ENCODE measurements around the gene NYNRIN.

NYNRIN gene

DNA sequence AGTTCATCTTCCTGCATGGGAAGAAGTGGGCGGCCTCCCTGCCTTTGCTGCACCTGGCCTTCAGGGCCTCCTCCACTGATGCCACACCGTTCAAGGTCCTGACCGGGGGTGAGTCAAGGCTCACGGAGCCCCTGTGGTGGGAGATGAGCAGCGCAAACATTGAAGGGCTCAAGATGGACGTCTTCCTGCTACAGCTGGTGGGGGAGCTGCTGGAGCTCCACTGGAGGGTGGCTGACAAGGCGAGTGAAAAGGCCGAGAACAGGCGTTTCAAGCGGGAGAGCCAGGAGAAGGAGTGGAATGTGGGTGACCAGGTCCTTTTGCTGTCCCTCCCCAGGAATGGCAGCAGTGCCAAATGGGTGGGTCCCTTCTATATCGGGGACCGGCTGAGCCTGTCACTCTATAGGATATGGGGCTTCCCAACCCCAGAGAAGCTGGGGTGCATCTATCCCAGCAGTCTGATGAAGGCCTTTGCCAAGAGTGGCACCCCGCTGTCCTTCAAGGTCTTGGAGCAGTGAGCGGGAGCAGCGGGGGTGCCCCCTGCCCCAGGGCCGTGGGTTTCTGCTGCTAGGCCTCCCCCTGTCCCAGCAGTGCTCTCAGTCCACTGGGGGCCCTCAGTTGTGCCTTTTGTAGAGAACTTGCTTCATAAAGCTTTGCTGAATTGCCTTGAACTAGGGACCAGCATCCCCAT, 18.3 kb downstream of the NYNRIN start:
- DNase-seq = no peak

DNA sequence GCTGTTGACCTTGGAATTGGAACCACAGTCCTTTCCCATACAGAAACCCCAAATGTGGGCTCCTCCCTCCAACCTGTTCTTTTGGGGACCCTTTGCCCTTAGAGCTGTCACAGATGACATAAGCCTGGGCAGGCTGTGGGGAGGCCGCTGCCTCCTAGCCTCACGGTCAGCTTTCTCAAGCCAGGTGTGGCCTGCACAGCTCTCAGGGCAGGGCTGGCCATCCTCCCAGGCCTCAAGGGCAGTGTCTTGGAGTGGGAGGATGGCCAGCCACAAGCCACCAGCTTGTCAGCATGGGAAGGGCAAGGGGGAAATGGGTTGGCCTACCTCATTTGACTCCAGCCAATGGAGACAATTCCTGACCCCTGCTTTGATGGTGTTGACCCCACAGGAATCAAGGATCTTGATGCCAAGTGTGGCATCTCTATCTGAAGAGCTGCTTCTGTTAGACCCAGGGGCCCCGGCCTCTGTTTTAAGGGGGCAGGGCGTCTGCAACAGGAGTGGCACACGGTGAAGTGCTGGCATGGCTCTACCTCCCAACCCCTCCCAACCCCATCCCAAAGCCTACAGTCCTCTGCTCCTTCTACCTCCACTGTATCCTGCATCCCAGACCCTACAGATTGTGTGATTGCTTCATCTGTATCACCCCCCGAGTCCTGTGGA, 19.2 kb downstream of the NYNRIN start:
- no peak for DNase-seq

GRCh38 chr14:24418492-24418873, 19.7 kb downstream of the NYNRIN start:
- DNase-seq = no peak

DNA sequence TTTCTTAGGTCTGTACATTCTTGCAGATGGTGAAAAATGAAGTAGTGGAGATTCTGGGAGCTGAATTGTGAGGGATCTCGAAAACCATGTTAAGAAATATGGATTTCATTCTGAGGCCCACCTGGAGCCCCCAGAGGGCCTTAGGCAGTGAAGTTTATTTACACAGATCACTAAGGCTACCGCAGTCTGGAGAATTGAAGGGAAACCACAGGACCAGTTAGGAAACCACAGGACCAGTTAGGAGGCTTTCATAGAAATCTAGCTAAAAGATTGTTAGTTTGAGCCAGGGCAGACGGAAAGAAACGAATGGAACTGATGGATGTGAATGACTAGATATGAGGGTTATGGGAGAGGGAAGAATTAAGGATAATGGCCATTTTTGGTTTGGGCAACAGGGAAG, 23.5 kb downstream of the NYNRIN start:
- DNase-seq = no peak

- no peak for DNase-seq
These were observed 24.1 kb downstream of the NYNRIN start for GRCh38 chr14:24422694-24423601.

DNA sequence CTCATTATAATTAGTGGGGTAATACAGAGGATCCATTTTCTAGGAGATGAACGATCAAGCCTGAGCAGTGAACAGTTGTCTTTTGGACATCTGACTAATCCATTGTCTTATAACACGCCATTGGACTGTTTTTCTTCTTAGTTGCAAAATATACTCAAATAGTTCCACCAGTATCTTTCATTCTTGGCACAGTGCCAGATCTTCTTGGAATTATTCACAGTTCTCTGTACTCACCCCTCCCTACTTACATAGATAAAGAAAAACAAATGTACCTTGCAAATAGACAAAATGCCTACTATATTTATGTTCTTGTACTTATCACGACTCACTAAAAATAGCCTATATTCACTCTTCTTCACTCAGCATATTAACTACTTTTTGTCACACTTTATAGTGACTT, 26.9 kb downstream of the NYNRIN start:
- DNase-seq = no peak

GRCh38 chr14:24426150-24426911, 27.5 kb downstream of the NYNRIN start:
- no peak for DNase-seq

DNA sequence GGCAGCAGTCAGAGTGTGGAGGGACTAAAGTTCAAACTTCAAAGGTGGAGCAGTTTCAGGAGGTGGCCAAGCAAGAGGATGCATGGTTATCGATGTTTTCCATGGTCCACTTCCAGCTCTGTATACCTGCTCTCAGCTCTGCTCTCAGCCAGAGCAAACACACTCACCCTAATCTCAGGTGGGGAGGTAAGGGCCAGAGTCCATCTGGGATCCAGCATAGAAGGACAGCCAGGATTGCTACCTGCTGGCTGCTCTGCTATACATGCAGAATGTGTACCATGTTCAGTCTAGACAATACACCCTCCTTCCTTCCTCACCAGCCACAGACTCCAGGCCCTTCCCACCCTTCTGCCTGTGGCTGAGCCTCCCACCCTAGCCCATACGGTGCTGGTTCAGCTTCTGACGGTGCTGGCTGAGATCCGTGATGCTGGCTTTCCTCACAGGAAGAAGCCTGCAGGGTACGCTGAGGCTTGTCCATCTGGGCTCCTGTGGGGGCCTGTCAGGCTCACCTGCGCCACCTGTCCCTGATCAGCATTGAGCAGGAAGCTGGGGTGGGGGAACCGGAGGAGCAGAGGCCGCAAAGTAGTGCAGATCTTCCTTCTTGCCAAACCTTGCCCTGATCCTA, 28.2 kb downstream of the NYNRIN start:
- no peak for DNase-seq

DNA sequence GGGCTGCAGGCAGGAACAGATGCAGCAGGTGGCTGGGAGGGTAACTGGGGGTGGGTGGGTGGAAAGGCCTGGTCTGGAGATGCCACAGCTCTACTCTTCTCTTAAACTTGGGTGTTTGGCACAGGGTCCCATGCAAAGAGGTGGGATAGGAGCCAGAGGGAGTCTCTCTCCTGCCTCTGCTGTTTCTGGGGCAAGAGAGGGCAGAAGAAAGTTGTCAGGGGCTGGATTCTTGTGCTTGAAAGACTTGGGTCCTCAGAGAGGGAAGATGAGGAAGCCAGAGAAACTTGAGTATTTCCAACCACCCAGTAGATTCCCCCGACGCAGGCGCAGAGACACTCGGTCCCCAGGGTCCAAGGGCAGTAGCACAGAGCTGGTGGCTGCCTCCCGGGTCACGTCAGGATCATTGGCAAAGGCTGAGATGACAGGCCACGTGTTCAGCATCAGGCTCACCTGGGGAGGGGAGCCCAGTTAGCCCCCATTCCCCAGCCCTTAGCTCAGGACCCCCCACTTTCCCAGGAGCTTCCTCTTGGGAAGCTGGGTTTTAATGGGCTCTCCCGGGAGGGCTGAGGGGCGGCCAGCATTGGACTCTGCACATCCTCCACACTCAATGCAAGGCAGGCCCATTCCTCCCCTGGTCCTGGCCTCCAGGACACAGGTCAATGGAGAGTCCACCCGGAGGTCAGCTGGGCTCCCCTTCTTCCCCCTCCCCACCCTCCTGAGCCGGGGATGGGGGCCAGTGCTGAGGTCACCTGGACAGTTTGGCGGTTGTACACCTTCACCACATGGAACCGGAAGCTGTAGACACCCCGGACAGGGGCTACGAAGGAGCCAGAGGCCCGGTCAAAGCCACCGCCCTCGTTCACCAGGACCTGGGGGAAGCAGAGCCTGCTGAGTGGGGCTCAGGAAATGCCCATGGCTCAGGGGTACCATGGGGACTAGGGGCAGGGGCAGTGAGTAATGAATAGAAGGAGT, 29.0 kb downstream of the NYNRIN start:
- no peak for DNase-seq

- no peak for DNase-seq
These were observed 30.0 kb downstream of the NYNRIN start for GRCh38 chr14:24428628-24429394.

- DNase-seq = peak; percentile 67 to 84
These were observed 30.8 kb downstream of the NYNRIN start, which contains the start of the genes CBLN3 and KHNYN for GRCh38 chr14:24429395-24430142. TSS of gene CBLN3 (minus strand) at chr14:24429668. CDS start at chr14:24429054, 614 bp downstream. TSS of gene KHNYN (plus strand) at chr14:24429954. CDS start at chr14:24430731, 777 bp downstream.

- peak; percentile 18 to 44 for DNase-seq
These were observed 31.4 kb downstream of the NYNRIN start for GRCh38 chr14:24430143-24430681.

DNA sequence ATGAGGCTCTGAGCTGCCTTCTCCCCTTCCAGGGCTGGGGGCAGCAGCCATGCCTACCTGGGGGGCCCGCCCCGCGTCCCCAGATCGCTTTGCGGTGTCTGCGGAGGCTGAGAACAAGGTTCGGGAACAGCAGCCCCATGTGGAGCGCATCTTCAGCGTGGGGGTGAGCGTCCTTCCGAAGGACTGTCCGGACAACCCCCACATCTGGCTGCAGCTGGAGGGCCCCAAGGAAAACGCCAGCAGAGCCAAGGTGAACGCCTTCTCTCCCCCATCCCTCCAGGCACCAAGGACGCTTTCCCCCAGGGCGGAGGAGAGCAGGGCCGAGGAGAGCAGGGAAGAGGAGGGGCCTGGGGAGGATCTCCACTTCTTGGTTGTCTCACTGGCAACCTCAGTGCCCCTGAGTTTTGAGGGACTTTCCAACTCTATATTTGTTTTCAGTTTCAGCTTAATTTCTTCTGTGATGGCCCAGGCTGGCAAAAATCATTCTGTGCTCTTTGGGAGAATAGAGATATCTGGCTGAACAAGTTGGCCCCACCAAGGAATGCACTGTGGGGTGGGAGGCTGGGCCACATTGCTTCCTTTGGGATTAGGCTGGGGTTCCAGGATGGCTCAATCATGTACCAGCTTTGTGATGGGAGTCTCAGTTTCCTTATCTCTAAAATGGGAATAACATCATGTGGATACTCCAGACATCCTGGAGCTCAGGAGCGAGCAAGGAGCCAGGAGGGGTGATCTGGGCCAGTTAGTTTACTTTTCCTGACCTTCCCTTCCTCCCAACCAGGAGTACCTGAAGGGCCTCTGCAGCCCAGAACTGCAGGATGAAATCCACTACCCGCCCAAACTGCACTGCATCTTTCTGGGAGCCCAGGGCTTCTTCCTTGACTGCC, 32.1 kb downstream of the NYNRIN start:
- peak; percentile 9 to 10 for DNase-seq

DNA sequence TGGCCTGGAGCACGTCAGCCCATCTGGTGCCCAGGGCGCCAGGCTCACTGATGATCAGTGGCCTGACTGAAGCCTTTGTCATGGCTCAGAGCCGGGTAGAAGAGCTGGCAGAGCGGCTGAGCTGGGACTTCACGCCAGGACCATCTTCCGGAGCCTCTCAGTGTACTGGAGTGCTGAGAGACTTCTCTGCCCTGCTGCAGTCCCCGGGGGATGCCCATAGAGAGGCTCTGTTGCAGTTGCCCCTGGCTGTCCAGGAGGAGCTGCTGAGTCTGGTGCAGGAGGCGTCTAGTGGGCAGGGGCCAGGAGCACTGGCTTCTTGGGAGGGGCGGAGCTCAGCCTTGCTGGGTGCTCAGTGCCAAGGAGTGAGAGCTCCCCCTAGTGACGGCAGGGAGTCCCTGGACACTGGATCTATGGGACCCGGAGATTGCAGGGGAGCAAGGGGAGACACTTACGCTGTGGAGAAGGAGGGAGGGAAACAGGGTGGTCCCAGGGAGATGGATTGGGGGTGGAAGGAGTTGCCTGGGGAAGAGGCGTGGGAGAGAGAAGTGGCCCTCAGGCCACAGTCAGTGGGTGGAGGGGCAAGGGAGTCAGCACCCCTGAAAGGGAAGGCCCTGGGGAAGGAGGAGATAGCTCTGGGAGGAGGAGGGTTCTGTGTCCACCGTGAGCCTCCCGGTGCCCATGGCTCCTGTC, 32.9 kb downstream of the NYNRIN start:
- DNase-seq = peak; percentile 86 to 94

- no peak for DNase-seq
These were observed 33.7 kb downstream of the NYNRIN start for GRCh38 chr14:24432259-24433131.

GRCh38 chr14:24434036-24434435, 35.2 kb downstream of the NYNRIN start:
- DNase-seq = no peak
